Adrenal gland (tissue), 5 donors: ENCODE measurements around the gene ZFP36L1.

Source experiments
- CTCF ChIP-seq, 6 experiments: fragments of 450-650 bp in 4 of 6; fragments of 200-600 bp in 2 of 6; sonication (generic) in 1 of 6; IDR thresholded peaks; 1 replicate in 5 of 6; 2 replicates in 1 of 6; pipeline versions ENCODE4 v1.5.1 to v1.8.0; 2016 to 2021; ENCODE audit warnings: antibody characterized with exemption in 6 of 6, mild to moderate bottlenecking in 2 of 6, moderate library complexity in 1 of 6
- POLR2A ChIP-seq, 2 donors: fragments of 450-650 bp; IDR thresholded peaks; one replicate each; pipeline ENCODE4 v1.6.1; 2017; ENCODE audit warnings: antibody characterized with exemption in 2 of 2, mild to moderate bottlenecking in 2 of 2, moderate library complexity in 1 of 2
- donor health status: DM: no; HTN: no; CAD: no.

- TF ChIP-seq CTCF (IDR thresholded peaks at IDR 0.05) (no peak), POLR2A (IDR thresholded peaks at IDR 0.05) (no peak)
Observed at GRCh38 chr14:68752271-68753006, 40.4 kb downstream of the ZFP36L1 start.
